HepG2 (cell line): ENCODE measurements around the gene ZNF331. TPM values are rescaled to one million over a fixed set of nuclear protein-coding genes. Genes with fewer than 3 reads are reported as not detected.

Experiments
- ARNT ChIP-seq: fragments of 450-650 bp; IDR thresholded peaks from 2 replicates; pipeline ENCODE4 v1.6.1; 2017
- BHLHE40 ChIP-seq: IDR thresholded peaks from 2 replicates; pipeline ENCODE4 v1.6.1; 2011; ENCODE audit warnings: low read length, improper control_type of control experiment
- HDAC2 ChIP-seq: sonication (generic); formaldehyde crosslinking; IDR thresholded peaks from 2 replicates; pipeline ENCODE4 v1.4.0; 2020; ENCODE audit warnings: missing genetic modification reagents
- JUN ChIP-seq: sonication (generic); formaldehyde crosslinking; IDR thresholded peaks from 2 replicates; pipeline ENCODE4 v1.4.0; 2020; ENCODE audit warnings: mild to moderate bottlenecking, missing genetic modification reagents
- KDM2A ChIP-seq: sonication (generic); formaldehyde crosslinking; IDR thresholded peaks from 2 replicates; pipeline ENCODE4 v1.4.0; 2020; ENCODE audit warnings: low read depth, missing genetic modification reagents, borderline replicate concordance
- MTA3 ChIP-seq: sonication (generic); formaldehyde crosslinking; IDR thresholded peaks from 2 replicates; pipeline ENCODE4 v1.4.0; 2020; ENCODE audit warnings: missing genetic modification reagents
- NCOR1 ChIP-seq: fragments of 200-600 bp; sonication (generic); IDR thresholded peaks from 2 replicates; pipeline ENCODE4 v1.7.0; 2017; ENCODE audit warnings: antibody characterized with exemption, low read length, borderline replicate concordance
- NFIC ChIP-seq: IDR thresholded peaks from 2 replicates; pipeline ENCODE4 v1.6.1; 2012; ENCODE audit warnings: mild to moderate bottlenecking, low read length, inconsistent platforms
- PAX8 ChIP-seq: sonication (generic); formaldehyde crosslinking; IDR thresholded peaks from 2 replicates; pipeline ENCODE4 v1.8.0; 2022; ENCODE audit warnings: mild to moderate bottlenecking, missing genetic modification reagents, borderline replicate concordance
- PCBP1 ChIP-seq: fragments of 200-400 bp; formaldehyde crosslinking; IDR thresholded peaks from 2 replicates; pipeline ENCODE4 v1.6.1; 2017; ENCODE audit warnings: mild to moderate bottlenecking, low read depth, low read length, borderline replicate concordance
- ZKSCAN1 ChIP-seq: fragments of 150-350 bp; IDR thresholded peaks from 2 replicates; pipeline ENCODE4 v1.6.1; 2014; ENCODE audit warnings: low read length
- ZNF441 ChIP-seq: sonication (generic); formaldehyde crosslinking; IDR thresholded peaks from 2 replicates; pipeline ENCODE4 v1.7.0; 2021; ENCODE audit warnings: missing genetic modification reagents, borderline replicate concordance
- ZNF569 ChIP-seq: sonication (generic); formaldehyde crosslinking; IDR thresholded peaks from 2 replicates; pipeline ENCODE4 v1.5.0; 2020; ENCODE audit warnings: mild to moderate bottlenecking, missing genetic modification reagents, moderate library complexity, borderline replicate concordance
- polyA plus RNA-seq, 8 experiments: library from polyadenylated mRNA; depleted of rRNA in 3 of 8; stranded (reverse) in 7 of 8; unstranded in 1 of 8; fragments of >200 nt; fragmentation: Illumina TruSeq in 4 of 8; extraction: Trizol in 4 of 8; gene quantifications; 2 replicates each; pipeline versions ENCODE4 v1.2.1 to v1.2.3, GENCODE V29; 2011 to 2016; ENCODE audit warnings: low read depth in 4 of 8, missing spikeins in 1 of 8, mixed read lengths in 1 of 8; ENCODE audit not compliant: insufficient read depth in 1 of 8
- total RNA-seq, 5 experiments: library from RNA; depleted of rRNA; stranded (reverse); fragments of >200 nt; fragmentation: Illumina TruSeq; extraction: Trizol; gene quantifications; 2 replicates each; pipeline ENCODE4 v1.2.3, GENCODE V29; 2016; ENCODE audit warnings: low read depth in 1 of 5
- TF ChIP-seq, protein P1 (sequence below): sonication (generic); formaldehyde crosslinking; IDR thresholded peaks from 2 replicates; pipeline ENCODE4 v1.9.0; 2021; ENCODE audit warnings: missing genetic modification reagents, mild to moderate bottlenecking, borderline replicate concordance
- TF ChIP-seq, protein P2 (sequence below): sonication (generic); formaldehyde crosslinking; IDR thresholded peaks from 2 replicates; pipeline ENCODE4 v1.5.0; 2020; ENCODE audit warnings: mild to moderate bottlenecking, missing genetic modification reagents
- TF ChIP-seq, protein P3 (sequence below): sonication (generic); formaldehyde crosslinking; IDR thresholded peaks from 2 replicates; pipeline ENCODE4 v1.4.0; 2020; ENCODE audit warnings: mild to moderate bottlenecking, missing genetic modification reagents
- TF ChIP-seq, protein P4 (sequence below): IDR thresholded peaks from 2 replicates; pipeline ENCODE4 v1.6.1; 2016; ENCODE audit warnings: low read depth, missing genetic modification reagents, missing compliant biosample characterization
- TF ChIP-seq, protein P5 (sequence below): sonication (generic); formaldehyde crosslinking; IDR thresholded peaks from 2 replicates; pipeline ENCODE4 v1.5.0; 2020; ENCODE audit warnings: mild to moderate bottlenecking, missing genetic modification reagents, borderline replicate concordance

The ZNF331 gene
- total and polyA plus RNA-seq, 2 of the 13 experiments (the other 11 are each of a cell fraction or from before 2014, with no cell fraction given), result 8.2 to 13.3 TPM

DNA sequence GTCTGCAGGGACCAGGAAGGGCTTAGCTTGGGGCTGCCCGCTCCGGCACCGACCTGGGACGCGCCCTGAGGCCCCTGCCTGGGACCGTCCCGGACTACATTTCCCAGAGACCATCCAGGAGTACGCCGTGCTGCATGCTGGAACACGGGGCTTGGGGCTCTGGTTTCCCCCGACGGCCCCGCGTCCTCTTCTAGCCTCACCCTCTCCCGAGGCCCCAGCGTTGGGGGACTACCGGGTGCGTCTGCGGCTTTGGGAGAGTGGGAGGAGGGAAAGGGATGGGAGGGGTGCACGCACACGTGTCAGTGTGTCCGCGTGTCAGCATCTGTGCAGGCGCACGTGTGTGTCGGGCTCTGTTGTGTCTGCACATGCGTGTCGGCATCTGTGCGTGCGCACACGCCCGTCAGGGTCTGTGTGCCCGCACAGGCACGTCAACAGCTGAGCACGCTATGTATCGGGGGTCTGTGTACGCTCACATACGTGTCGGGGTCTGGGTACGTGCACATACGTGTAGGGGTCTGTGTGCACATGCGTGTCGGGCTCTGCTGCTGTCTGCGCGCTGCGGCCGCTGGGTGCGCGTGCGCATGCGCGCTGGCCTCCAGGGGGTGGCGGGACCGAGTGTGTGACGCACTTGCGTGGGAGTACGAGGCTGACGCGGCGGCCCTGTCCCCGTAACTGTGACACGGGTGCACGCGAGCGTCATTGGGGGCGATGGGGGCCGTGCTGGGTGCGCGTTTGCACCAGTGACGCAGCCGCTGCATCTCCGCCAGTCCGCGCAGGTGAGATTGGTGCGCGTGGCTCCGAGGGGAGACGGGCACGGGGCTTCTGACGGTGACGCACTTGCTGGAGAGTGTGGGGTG, at the start of gene ZNF331 (continued):
- TF ChIP-seq NCOR1 (no peak), ZKSCAN1 (no peak), PCBP1 (0 out of 2 replicates have a peak, but pooled peaks have one; percentile 31), HDAC2 (CRISPR knock-in tag) (no peak), MTA3 (CRISPR knock-in tag) (no peak), KDM2A (peak; percentile 88), ZNF569 (CRISPR knock-in tag) (no peak), JUN (CRISPR knock-in tag) (0 out of 2 replicates have a peak, but pooled peaks have one; percentile 46), PAX8 (CRISPR knock-in tag) (0 out of 2 replicates have a peak, but pooled peaks have one; percentile 16), ARNT (no peak), NFIC (no peak), ZNF441 (0 out of 2 replicates have a peak, but pooled peaks have one; percentile 7), BHLHE40 (no peak)
- TF ChIP-seq, protein P1, sequence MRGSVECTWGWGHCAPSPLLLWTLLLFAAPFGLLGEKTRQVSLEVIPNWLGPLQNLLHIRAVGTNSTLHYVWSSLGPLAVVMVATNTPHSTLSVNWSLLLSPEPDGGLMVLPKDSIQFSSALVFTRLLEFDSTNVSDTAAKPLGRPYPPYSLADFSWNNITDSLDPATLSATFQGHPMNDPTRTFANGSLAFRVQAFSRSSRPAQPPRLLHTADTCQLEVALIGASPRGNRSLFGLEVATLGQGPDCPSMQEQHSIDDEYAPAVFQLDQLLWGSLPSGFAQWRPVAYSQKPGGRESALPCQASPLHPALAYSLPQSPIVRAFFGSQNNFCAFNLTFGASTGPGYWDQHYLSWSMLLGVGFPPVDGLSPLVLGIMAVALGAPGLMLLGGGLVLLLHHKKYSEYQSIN (CRISPR knock-in tag), result no peak
- TF ChIP-seq, protein P2, sequence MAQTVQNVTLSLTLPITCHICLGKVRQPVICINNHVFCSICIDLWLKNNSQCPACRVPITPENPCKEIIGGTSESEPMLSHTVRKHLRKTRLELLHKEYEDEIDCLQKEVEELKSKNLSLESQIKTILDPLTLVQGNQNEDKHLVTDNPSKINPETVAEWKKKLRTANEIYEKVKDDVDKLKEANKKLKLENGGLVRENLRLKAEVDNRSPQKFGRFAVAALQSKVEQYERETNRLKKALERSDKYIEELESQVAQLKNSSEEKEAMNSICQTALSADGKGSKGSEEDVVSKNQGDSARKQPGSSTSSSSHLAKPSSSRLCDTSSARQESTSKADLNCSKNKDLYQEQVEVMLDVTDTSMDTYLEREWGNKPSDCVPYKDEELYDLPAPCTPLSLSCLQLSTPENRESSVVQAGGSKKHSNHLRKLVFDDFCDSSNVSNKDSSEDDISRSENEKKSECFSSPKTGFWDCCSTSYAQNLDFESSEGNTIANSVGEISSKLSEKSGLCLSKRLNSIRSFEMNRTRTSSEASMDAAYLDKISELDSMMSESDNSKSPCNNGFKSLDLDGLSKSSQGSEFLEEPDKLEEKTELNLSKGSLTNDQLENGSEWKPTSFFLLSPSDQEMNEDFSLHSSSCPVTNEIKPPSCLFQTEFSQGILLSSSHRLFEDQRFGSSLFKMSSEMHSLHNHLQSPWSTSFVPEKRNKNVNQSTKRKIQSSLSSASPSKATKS, result no peak
- TF ChIP-seq, protein P3, sequence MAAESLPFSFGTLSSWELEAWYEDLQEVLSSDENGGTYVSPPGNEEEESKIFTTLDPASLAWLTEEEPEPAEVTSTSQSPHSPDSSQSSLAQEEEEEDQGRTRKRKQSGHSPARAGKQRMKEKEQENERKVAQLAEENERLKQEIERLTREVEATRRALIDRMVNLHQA, result no peak
- TF ChIP-seq, protein P4, sequence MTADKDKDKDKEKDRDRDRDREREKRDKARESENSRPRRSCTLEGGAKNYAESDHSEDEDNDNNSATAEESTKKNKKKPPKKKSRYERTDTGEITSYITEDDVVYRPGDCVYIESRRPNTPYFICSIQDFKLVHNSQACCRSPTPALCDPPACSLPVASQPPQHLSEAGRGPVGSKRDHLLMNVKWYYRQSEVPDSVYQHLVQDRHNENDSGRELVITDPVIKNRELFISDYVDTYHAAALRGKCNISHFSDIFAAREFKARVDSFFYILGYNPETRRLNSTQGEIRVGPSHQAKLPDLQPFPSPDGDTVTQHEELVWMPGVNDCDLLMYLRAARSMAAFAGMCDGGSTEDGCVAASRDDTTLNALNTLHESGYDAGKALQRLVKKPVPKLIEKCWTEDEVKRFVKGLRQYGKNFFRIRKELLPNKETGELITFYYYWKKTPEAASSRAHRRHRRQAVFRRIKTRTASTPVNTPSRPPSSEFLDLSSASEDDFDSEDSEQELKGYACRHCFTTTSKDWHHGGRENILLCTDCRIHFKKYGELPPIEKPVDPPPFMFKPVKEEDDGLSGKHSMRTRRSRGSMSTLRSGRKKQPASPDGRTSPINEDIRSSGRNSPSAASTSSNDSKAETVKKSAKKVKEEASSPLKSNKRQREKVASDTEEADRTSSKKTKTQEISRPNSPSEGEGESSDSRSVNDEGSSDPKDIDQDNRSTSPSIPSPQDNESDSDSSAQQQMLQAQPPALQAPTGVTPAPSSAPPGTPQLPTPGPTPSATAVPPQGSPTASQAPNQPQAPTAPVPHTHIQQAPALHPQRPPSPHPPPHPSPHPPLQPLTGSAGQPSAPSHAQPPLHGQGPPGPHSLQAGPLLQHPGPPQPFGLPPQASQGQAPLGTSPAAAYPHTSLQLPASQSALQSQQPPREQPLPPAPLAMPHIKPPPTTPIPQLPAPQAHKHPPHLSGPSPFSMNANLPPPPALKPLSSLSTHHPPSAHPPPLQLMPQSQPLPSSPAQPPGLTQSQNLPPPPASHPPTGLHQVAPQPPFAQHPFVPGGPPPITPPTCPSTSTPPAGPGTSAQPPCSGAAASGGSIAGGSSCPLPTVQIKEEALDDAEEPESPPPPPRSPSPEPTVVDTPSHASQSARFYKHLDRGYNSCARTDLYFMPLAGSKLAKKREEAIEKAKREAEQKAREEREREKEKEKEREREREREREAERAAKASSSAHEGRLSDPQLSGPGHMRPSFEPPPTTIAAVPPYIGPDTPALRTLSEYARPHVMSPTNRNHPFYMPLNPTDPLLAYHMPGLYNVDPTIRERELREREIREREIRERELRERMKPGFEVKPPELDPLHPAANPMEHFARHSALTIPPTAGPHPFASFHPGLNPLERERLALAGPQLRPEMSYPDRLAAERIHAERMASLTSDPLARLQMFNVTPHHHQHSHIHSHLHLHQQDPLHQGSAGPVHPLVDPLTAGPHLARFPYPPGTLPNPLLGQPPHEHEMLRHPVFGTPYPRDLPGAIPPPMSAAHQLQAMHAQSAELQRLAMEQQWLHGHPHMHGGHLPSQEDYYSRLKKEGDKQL, result no peak
- TF ChIP-seq, protein P5, sequence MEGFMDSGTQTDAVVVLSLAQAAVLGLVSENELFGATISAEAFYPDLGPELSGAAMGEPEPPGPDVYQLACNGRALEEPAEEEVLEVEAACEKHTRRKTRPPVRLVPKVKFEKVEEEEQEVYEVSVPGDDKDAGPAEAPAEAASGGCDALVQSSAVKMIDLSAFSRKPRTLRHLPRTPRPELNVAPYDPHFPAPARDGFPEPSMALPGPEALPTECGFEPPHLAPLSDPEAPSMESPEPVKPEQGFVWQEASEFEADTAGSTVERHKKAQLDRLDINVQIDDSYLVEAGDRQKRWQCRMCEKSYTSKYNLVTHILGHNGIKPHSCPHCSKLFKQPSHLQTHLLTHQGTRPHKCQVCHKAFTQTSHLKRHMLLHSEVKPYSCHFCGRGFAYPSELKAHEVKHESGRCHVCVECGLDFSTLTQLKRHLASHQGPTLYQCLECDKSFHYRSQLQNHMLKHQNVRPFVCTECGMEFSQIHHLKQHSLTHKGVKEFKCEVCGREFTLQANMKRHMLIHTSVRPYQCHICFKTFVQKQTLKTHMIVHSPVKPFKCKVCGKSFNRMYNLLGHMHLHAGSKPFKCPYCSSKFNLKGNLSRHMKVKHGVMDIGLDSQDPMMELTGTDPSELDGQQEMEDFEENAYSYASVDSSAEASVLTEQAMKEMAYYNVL (CRISPR knock-in tag), result no peak; the same call in 1 of the 2 replicates
